GM18526 (cell line): ENCODE results near the gene LNX2.

Experiments used
- POLR2A ChIP-seq: IDR thresholded peaks from 3 replicates; pipeline ENCODE4 v1.6.1; 2011; ENCODE audit not compliant: insufficient read length; ENCODE audit errors: extremely low read depth

LNX2 gene

DNA sequence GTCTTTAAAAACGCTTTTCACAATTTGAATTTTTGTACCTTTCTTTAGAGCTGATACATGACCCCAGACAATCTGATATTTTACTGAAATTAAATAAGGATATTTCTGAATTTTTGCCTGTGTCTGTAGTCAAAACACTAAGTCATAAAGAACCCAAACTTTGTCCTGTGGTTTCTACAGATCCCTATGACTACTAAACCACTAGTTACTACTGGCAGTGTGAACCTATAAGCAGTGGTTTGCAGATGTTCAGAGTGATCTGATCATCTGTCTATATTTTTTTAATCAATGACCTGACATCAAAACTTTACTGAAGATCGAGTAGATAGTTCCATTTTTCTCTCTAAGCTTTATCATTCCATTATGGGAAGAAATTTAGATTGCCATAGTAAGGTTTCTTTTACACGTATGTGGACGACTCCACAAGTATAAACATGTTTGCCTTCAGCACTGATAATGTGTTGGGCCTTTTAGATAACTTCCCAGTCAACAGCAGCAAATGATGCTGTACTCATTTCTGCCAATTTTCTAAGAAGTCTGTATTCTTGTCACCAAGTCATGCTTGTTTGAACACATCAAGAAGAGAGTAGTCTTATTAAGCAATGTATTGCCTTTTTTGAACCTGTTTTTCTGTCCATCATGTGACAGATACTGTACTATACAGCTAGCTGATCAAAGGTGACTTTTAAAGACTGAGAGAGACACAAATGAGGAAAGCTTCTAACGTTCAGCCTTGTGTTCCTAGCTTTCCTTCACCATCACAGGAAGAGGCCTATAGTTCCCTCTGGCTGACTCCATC lies 23.2 kb upstream of the LNX2 start:
- no peak for TF ChIP-seq POLR2A

- TF ChIP-seq POLR2A, result no peak
Observed at GRCh38 chr13:27641711-27642502, 21.6 kb upstream of the LNX2 start.

- TF ChIP-seq POLR2A, result no peak
Observed at GRCh38 chr13:27639186-27639585, 18.9 kb upstream of the LNX2 start.

- no peak for TF ChIP-seq POLR2A
Observed at GRCh38 chr13:27638521-27638920, 18.2 kb upstream of the LNX2 start.

DNA sequence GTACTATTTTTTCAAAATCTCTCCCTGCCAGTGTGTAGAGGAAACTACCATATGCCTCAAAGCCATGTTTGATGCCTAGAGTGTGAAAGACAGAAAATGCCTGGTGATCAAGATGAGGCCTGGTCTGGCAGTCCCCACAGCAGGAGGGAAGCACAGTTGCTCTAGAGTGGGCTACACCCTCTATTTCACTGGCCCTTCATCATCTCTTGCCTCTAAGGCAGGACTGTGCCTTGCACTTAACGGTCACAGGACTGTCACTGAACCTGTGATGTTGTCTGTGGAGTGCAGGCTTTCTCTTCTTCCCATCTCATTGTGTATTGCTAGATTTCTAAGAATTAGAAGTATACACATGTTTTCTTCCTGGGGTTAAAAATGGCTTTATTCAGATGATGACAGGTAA lies 17.7 kb upstream of the LNX2 start:
- TF ChIP-seq POLR2A, result no peak

DNA sequence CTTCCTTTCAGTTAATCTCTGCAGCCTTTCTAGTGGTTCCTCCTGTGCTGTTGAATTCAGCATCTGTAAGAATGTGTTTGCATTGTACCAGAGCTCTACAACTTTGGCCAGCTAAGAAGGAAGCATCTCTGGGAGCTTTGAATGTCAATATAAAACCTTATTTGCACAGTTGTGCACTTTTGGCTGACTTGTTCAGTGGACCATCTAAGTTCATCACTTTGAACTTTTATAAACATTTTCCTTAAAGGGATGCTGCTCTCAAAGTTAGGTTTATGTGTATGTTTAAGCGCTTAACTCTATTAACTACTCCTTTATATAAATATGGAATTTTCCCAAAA lies 16.9 kb upstream of the LNX2 start:
- TF ChIP-seq POLR2A, result no peak

DNA sequence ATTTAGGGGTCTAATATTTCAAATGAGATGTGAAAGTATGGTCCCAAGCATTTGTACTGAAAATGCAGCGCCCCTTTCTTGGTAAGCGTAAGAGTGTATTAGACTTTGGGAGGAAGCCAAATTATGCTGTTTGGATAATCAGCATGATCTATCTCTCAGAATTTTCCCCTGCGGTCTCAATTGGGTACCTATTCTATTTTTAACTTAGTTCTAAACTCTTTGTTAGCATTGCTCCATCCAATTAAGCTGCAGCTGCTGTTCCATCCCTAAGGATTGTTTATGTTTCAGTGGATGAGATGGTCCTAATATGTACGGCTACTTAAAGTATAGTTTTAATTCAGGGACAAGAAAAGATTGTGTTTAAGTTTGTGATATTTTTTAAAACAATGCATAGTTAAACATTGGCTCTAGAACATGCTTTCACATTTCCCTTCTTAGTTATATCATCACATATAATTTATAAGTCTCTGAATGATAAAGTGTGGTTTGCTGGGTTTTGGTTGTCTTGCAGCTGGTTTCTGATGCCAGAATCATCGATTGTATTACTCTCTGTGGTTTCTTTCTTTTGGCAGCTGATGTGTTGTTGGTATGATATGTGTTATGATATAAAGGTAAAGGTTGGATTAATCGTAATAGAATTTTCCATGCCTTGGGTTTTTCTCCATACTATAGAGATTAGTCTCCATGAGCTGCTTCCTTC lies 16.4 kb upstream of the LNX2 start:
- no peak for TF ChIP-seq POLR2A

- no peak for TF ChIP-seq POLR2A
Observed at GRCh38 chr13:27635266-27635665, 14.9 kb upstream of the LNX2 start.

GRCh38 chr13:27634791-27635190 lies 14.5 kb upstream of the LNX2 start:
- no peak for TF ChIP-seq POLR2A

DNA sequence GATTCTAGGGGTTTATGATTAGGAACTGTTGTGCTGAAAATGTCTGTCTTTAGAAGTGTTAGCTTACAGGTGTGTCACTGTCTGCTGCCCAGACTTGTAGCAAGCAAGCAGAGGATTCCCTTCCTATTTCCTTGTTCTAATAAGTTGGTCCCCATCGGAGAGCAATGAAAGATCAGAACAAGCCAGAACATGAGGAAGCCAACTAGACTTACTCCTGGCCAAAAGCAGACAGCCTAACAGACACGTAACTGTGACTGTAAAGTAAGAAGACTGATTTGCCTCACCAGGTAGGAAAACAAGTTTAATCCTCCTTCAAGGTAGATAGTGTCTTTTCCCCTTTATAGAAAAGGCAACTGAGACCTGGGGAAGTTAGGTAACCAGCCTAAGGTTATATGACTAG lies 13.9 kb upstream of the LNX2 start:
- no peak for TF ChIP-seq POLR2A

GRCh38 chr13:27632648-27633047 lies 12.3 kb upstream of the LNX2 start:
- TF ChIP-seq POLR2A, result no peak

DNA sequence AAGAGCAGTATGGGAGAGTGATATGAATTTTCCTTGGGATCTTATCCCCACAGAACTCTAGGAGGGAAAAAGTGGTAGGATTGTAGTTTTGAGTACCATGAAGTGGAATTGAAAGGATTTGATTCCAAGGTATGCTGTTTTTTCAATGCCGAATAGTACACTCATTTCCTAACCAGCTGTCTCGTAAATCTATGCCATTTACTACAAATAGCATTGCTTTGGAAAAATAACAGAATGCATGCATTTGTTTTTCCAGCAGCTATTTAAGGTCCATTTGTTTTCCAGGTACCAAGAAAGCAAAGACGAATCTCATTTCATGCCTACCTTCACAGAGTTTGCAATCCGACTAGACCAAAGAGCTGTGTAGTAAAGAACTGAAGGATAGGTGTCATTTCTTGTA lies 11.9 kb upstream of the LNX2 start:
- TF ChIP-seq POLR2A, result no peak

DNA sequence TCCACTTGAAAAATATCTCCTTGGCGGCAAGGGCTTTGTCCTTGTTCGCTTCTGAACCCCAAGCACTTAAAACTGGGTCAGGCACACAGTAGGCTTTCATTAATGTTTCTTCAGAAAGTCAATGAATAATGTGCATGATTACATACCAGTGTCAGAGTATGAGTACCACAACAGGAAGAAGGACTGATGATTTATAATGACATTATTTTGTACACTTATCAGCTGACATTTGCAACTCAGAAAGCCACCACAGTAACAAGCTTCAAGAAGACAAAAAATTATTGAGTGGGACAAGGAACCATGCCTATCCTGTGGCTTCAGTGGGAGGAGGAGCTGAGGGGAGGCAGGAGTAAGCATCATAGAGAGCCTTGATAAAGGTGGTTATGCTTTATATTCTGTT lies 11.3 kb upstream of the LNX2 start:
- TF ChIP-seq POLR2A, result no peak

GRCh38 chr13:27631156-27631555 lies 10.8 kb upstream of the LNX2 start:
- no peak for TF ChIP-seq POLR2A

DNA sequence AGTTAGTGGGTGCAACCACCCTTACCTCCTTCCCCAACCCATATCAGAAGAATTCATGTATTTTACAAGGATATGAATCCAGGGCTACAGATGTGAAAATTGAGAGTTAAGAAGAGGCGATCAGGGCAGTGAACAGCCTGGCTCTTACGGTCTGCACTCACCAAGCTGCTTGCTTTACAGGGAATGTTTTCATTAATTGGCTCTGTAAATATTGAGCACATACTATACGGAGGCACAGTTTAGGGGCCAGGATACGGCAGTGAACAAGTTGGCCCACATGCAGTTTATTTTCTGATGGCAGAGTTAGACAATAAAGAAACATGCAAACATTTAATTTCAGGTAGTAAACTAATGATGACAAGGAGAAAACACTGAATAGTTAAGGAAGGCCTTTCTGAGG lies 7.8 kb upstream of the LNX2 start:
- no peak for TF ChIP-seq POLR2A

GRCh38 chr13:27627380-27627779 lies 7.1 kb upstream of the LNX2 start:
- no peak for TF ChIP-seq POLR2A
